Thyroid gland (tissue), 4 donors: ENCODE measurements around the gene STK40. TPM values are rescaled to one million over a fixed set of nuclear protein-coding genes. Genes with fewer than 3 reads are reported as not detected.

Experiments
- DNase-seq, 2 donors: peaks; one replicate each; pipeline ENCODE4 v3.0.0-alpha.2; 2019
- H3K27ac ChIP-seq, 3 donors: fragments of 200-600 bp; sonication (generic); 1 replicate in 2 of 3; 2 replicates in 1 of 3; pipeline ENCODE4 v1.5.1; 2016 to 2019; ENCODE audit warnings: mild to moderate bottlenecking in 1 of 3, moderate library complexity in 1 of 3
- H3K27me3 ChIP-seq: fragments of 200-600 bp; sonication (generic); one replicate; pipeline ENCODE4 v1.5.1; 2019
- H3K36me3 ChIP-seq, 2 donors: fragments of 200-600 bp; sonication (generic); one replicate each; pipeline ENCODE4 v1.5.1; 2016 to 2019
- H3K4me1 ChIP-seq, 2 donors: fragments of 200-600 bp; sonication (generic); one replicate each; pipeline ENCODE4 v1.5.1; 2017 to 2019
- H3K4me3 ChIP-seq, 3 donors: fragments of 200-600 bp; sonication (generic); replicated peaks in 1 of 3; 1 replicate in 2 of 3; 2 replicates in 1 of 3; pipeline ENCODE4 v1.5.1; 2016; ENCODE audit warnings: mild to moderate bottlenecking in 1 of 3
- H3K9me3 ChIP-seq: fragments of 200-600 bp; sonication (generic); one replicate; pipeline ENCODE4 v1.5.1; 2017
- CTCF ChIP-seq, 6 experiments: fragments of 200-600 bp in 3 of 6; fragments of 450-650 bp in 3 of 6; sonication (generic) in 3 of 6; IDR thresholded peaks; one replicate each; pipeline ENCODE4 v1.5.1; 2016 to 2019; ENCODE audit warnings: antibody characterized with exemption in 6 of 6, mild to moderate bottlenecking in 2 of 6, inconsistent platforms in 1 of 6, moderate library complexity in 1 of 6
- POLR2A ChIP-seq, 2 donors: fragments of 450-650 bp; IDR thresholded peaks; one replicate each; pipeline ENCODE4 v1.6.1; 2017; ENCODE audit warnings: antibody characterized with exemption in 2 of 2, mild to moderate bottlenecking in 2 of 2, moderate library complexity in 1 of 2
- WGBS, 2 donors: methylation state at CpG; one replicate each; pipeline ENCODE4 v1.1.5; 2017; 5-methylcytosine and 5-hydroxymethylcytosine counted together
- intact Hi-C: fragments of 100-400 bp; cut with DNase I; formaldehyde crosslinking; loops from one replicate; pipeline ENCODE4 v1.15.1; 2023
- total RNA-seq, 4 donors: library from RNA; depleted of rRNA; stranded (reverse); fragments of >200 nt; gene quantifications; one replicate each; pipeline ENCODE4 v1.2.3, GENCODE V29; 2016

Gene STK40
- total RNA-seq, 4 donors from 2014 or later, result 37.0 to 61.1 (median 50.9) TPM

- Histone ChIP-seq H3K9me3 (no peaks in the 10 kb centered on the region), H3K4me1 (peaks cover 30 to 51% of the 10 kb centered on the region in 2 donors), H3K27me3 (no peaks in the 10 kb centered on the region), H3K36me3 (no peaks in the 10 kb centered on the region), H3K27ac (peak overlapping the region; percentile 85 to 98 (median 86)), H3K4me3 (peak overlapping the region; percentile 56 to 87 (median 82))
- intact Hi-C loops, result no loop called here
- peak; percentile 94 to 95 for DNase-seq
- WGBS, 2 donors, result 5 to 7% methylated on average over 10 to 16 of the region's 25 CpGs
- TF ChIP-seq POLR2A (IDR thresholded peaks at IDR 0.05) (peak in 1 of 2 donors; percentile 84), CTCF (IDR thresholded peaks at IDR 0.05) (no peak)
These were observed 948 bp downstream of the STK40 start for GRCh38 chr1:36384542-36385409.

GRCh38 chr1:36383240-36383639, 2.5 kb downstream of the STK40 start:
- no peak for TF ChIP-seq CTCF (IDR thresholded peaks at IDR 0.05)
- TF ChIP-seq POLR2A (IDR thresholded peaks at IDR 0.05), result no peak
- WGBS, 2 donors, result 78 to 86% methylated on average over 4 of the region's 4 CpGs
- Histone ChIP-seq H3K4me3 (no peak overlapping the region), H3K27me3 (no peaks in the 10 kb centered on the region), H3K27ac (no peak overlapping the region), H3K36me3 (no peaks in the 10 kb centered on the region), H3K4me1 (peaks cover 31 to 60% of the 10 kb centered on the region in 2 donors), H3K9me3 (no peaks in the 10 kb centered on the region)
- intact Hi-C loops, result no loop called here
- no peak for DNase-seq

GRCh38 chr1:36382669-36383068, 3.1 kb downstream of the STK40 start:
- Histone ChIP-seq H3K4me1 (peaks cover 31 to 59% of the 10 kb centered on the region in 2 donors), H3K36me3 (no peaks in the 10 kb centered on the region), H3K27ac (no peak overlapping the region), H3K9me3 (no peaks in the 10 kb centered on the region), H3K4me3 (no peak overlapping the region), H3K27me3 (no peaks in the 10 kb centered on the region)
- no peak for DNase-seq
- intact Hi-C loops, result no loop called here
- TF ChIP-seq CTCF (IDR thresholded peaks at IDR 0.05), result no peak
- TF ChIP-seq POLR2A (IDR thresholded peaks at IDR 0.05), result no peak
- 96 to 100% methylated on average over 4 of the region's 4 CpGs for WGBS, 2 donors

GRCh38 chr1:36382231-36382630, 3.5 kb downstream of the STK40 start:
- intact Hi-C loops, result no loop called here
- H3K9me3 ChIP-seq, result no peaks in the 10 kb centered on the region
- peaks cover 29 to 55% of the 10 kb centered on the region in 2 donors for H3K4me1 ChIP-seq
- H3K4me3 ChIP-seq, result no peak overlapping the region
- TF ChIP-seq CTCF (IDR thresholded peaks at IDR 0.05) (no peak), POLR2A (IDR thresholded peaks at IDR 0.05) (no peak)
- WGBS, 2 donors, result 90 to 95% methylated on average over 9 of the region's 9 CpGs
- no peak overlapping the region for H3K27ac ChIP-seq
- H3K36me3 ChIP-seq, result no peaks in the 10 kb centered on the region
- H3K27me3 ChIP-seq, result no peaks in the 10 kb centered on the region
- no peak for DNase-seq

GRCh38 chr1:36381405-36381804, 4.3 kb downstream of the STK40 start:
- TF ChIP-seq POLR2A (IDR thresholded peaks at IDR 0.05) (no peak), CTCF (IDR thresholded peaks at IDR 0.05) (no peak)
- no peaks in the 10 kb centered on the region for H3K27me3 ChIP-seq
- no peak for DNase-seq
- H3K27ac ChIP-seq, result peak overlapping the region in 1 of 3 donors; percentile 49
- H3K36me3 ChIP-seq, result no peaks in the 10 kb centered on the region
- no peak overlapping the region for H3K4me3 ChIP-seq
- intact Hi-C loops, result no loop called here
- H3K4me1 ChIP-seq, result peaks cover 22 to 48% of the 10 kb centered on the region in 2 donors
- WGBS, 2 donors, result 91 to 94% methylated on average over 5 of the region's 5 CpGs
- no peaks in the 10 kb centered on the region for H3K9me3 ChIP-seq
